ENCODE measurements around the gene IRAK2. TPM values are rescaled to one million over a fixed set of nuclear protein-coding genes. Genes with fewer than 3 reads are reported as not detected.
"Not testable (repeated sequence)": the region's sequence is repeated elsewhere in the genome, so short reads cannot be mapped to it uniquely, and the experiment has no call there.

The IRAK2 gene
- total RNA-seq, 1 experiment from 2014 or later: 0.61 TPM

DNA sequence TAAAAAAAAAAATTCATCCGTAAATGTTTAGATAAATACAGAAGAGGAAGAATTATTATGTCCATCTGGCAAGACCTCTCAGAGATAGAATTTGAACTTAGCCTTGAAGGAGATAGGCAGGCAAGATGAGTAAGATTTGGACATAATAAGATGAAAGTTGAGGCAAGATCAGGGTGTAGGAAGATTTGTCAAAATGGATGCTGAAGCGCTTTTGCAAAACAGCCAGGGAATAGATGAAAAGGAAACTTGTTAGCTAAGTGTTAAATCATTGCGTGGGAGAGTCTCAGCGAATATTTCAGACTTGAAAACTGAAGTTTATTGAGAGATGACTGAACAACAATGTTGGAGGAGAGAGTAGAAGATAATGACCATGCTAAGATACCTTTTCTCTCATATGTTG lies 42.0 kb upstream of the IRAK2 start:
- WGBS (ENCODE audit: extremely low coverage, insufficient read length, low lambda C conversion rate): no CpG with 5 or more reads among the region's 4 CpGs

DNA sequence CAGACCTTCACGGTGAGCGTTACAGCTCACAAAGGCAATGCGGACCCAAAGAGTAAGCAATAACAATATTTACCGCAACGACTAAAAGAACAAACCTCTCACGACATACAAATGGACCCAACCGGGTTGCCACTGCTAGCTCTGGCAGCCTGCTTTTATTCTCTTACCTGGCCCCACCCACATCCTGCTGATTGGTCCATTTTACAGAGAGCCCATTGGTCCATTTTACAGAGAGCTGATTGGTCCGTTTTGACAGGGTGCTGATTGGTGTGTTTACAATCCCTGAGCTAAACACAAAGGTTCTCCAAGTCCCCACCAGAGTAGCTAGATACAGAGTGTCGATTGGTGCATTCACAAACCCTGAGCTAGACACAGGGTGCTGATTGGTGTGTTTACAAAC lies 28.8 kb upstream of the IRAK2 start:
- not testable (repeated sequence) for H3K27me3 ChIP-seq (ENCODE audit: insufficient read depth, low read length); H3K27me3 Mint-ChIP-seq (ENCODE audit: low read depth); DNase-seq; H3K4me3 Mint-ChIP-seq; H2BK5ac ChIP-seq (ENCODE audit: insufficient read length, low read length); H2BK20ac ChIP-seq (ENCODE audit: low read depth, low read length, poor library complexity, severe bottlenecking); H4K91ac ChIP-seq (ENCODE audit: insufficient read length, low read depth, low read length); H2AK5ac ChIP-seq (ENCODE audit: insufficient read length, low read length); H2AFZ ChIP-seq (ENCODE audit: low read length); H3K79me1 ChIP-seq (ENCODE audit: insufficient read depth, low read depth, low read length, poor library complexity, severe bottlenecking); H3K9me3 ChIP-seq (ENCODE audit: control insufficient read depth, low read depth, low read length); H3K14ac ChIP-seq (ENCODE audit: insufficient read depth, low read length); H3K56ac ChIP-seq (ENCODE audit: insufficient read length, low read depth, low read length); H3K4me2 ChIP-seq (ENCODE audit: insufficient read depth, insufficient read length, low read length); H2BK15ac ChIP-seq (ENCODE audit: low read depth, low read length); H4K8ac ChIP-seq (replicated peaks; ENCODE audit: insufficient read length, low read depth, low read length); H3K4me1 Mint-ChIP-seq; H3K79me2 ChIP-seq (ENCODE audit: insufficient read depth, low read length); H3K27ac ChIP-seq (ENCODE audit: insufficient read length, low read depth, low read length); H3K23ac ChIP-seq (ENCODE audit: insufficient read length, low read depth, low read length); H3K9ac ChIP-seq (ENCODE audit: extremely low read depth, insufficient read length, low read length); H3K4ac ChIP-seq (ENCODE audit: low read depth, low read length); H2BK120ac ChIP-seq (ENCODE audit: low read depth, low read length, poor library complexity, severe bottlenecking); H3K4me1 ChIP-seq (ENCODE audit: insufficient read depth, low read length); H2BK12ac ChIP-seq (ENCODE audit: insufficient read length, low read depth, low read length); H4K20me1 ChIP-seq (ENCODE audit: control insufficient read depth, insufficient read depth, insufficient read length); H3K36me3 Mint-ChIP-seq (ENCODE audit: insufficient read depth in 1 of 3, low read depth in 3 of 3); H3T11ph ChIP-seq (ENCODE audit: low read length); H3K27ac Mint-ChIP-seq; H3K9me3 Mint-ChIP-seq; H4K5ac ChIP-seq (ENCODE audit: insufficient read length, low read depth, low read length); H3K23me2 ChIP-seq (ENCODE audit: insufficient read length, low read depth, low read length, poor library complexity, severe bottlenecking); H3K18ac ChIP-seq (ENCODE audit: insufficient read length, low read depth, low read length)
- no CpG with 5 or more reads among the region's 9 CpGs for WGBS (ENCODE audit: extremely low coverage, insufficient read length, low lambda C conversion rate)

More for the DNA sequence above, 42.0 kb upstream of the IRAK2 start:
- Histone ChIP-seq H2AFZ (ENCODE audit: low read length) (no peak overlapping the region), H2BK120ac (ENCODE audit: low read depth, low read length, poor library complexity, severe bottlenecking) (no peak overlapping the region), H2BK20ac (ENCODE audit: low read depth, low read length, poor library complexity, severe bottlenecking) (no peak overlapping the region), H2BK5ac (ENCODE audit: insufficient read length, low read length) (no peak overlapping the region), H3K4ac (ENCODE audit: low read depth, low read length) (no peak overlapping the region), H2AK5ac (ENCODE audit: insufficient read length, low read length) (no peak overlapping the region), H2BK15ac (ENCODE audit: low read depth, low read length) (no peak overlapping the region), H3K27ac (ENCODE audit: insufficient read length, low read depth, low read length) (no peak overlapping the region), H3K9me3 (ENCODE audit: control insufficient read depth, low read depth, low read length) (no peaks in the 10 kb centered on the region), H3K9ac (ENCODE audit: extremely low read depth, insufficient read length, low read length) (no peak overlapping the region), H4K8ac (replicated peaks; ENCODE audit: insufficient read length, low read depth, low read length) (no peak overlapping the region), H2BK12ac (ENCODE audit: insufficient read length, low read depth, low read length) (no peak overlapping the region), H4K5ac (ENCODE audit: insufficient read length, low read depth, low read length) (no peak overlapping the region), H3T11ph (ENCODE audit: low read length) (no peak overlapping the region), H3K79me1 (ENCODE audit: insufficient read depth, low read depth, low read length, poor library complexity, severe bottlenecking) (no peaks in the 10 kb centered on the region), H3K23ac (ENCODE audit: insufficient read length, low read depth, low read length) (no peak overlapping the region), H4K20me1 (ENCODE audit: control insufficient read depth, insufficient read depth, insufficient read length) (no peaks in the 10 kb centered on the region), H3K4me2 (ENCODE audit: insufficient read depth, insufficient read length, low read length) (no peak overlapping the region), H3K18ac (ENCODE audit: insufficient read length, low read depth, low read length) (no peak overlapping the region), H3K23me2 (ENCODE audit: insufficient read length, low read depth, low read length, poor library complexity, severe bottlenecking) (no peaks in the 10 kb centered on the region), H3K56ac (ENCODE audit: insufficient read length, low read depth, low read length) (no peak overlapping the region), H3K4me1 (ENCODE audit: insufficient read depth, low read length) (no peaks in the 10 kb centered on the region), H3K14ac (ENCODE audit: insufficient read depth, low read length) (no peak overlapping the region), H4K91ac (ENCODE audit: insufficient read length, low read depth, low read length) (no peak overlapping the region), H3K27me3 (ENCODE audit: insufficient read depth, low read length) (no peaks in the 10 kb centered on the region), H3K79me2 (ENCODE audit: insufficient read depth, low read length) (peaks cover 3% of the 10 kb centered on the region; the same call in 1 of the 2 replicates)
- Mint-ChIP-seq H3K4me1 (no peaks in the 10 kb centered on the region), H3K27ac (no peak overlapping the region), H3K36me3 (ENCODE audit: insufficient read depth in 1 of 3, low read depth in 3 of 3) (peaks cover 24 to 61% (median 54%) of the 10 kb centered on the region in 3 experiments), H3K27me3 (ENCODE audit: low read depth) (no peaks in the 10 kb centered on the region), H3K9me3 (no peaks in the 10 kb centered on the region), H3K4me3 (no peak overlapping the region)
- no peak for DNase-seq
- TF ChIP-seq CTCF (conservative IDR thresholded peaks at IDR 0.05): no peak

Measured in H9 (cell line).